GM18951 (cell line): ENCODE results near the gene HOMER2.

Source experiments
- POLR2A ChIP-seq: IDR thresholded peaks from 4 replicates; pipeline ENCODE4 v1.6.1; 2011; ENCODE audit warnings: mild to moderate bottlenecking; ENCODE audit not compliant: insufficient read length, insufficient read depth; ENCODE audit errors: extremely low read depth
- in situ Hi-C: fragments of 300-500 bp; cut with MboI; formaldehyde crosslinking; loops from one replicate; pipeline ENCODE4 v1.12.0; 2022; ENCODE audit warnings: low sequenced_read_pairs, mixed read lengths, inconsistent platforms; ENCODE audit not compliant: unreplicated experiment

Gene HOMER2

DNA sequence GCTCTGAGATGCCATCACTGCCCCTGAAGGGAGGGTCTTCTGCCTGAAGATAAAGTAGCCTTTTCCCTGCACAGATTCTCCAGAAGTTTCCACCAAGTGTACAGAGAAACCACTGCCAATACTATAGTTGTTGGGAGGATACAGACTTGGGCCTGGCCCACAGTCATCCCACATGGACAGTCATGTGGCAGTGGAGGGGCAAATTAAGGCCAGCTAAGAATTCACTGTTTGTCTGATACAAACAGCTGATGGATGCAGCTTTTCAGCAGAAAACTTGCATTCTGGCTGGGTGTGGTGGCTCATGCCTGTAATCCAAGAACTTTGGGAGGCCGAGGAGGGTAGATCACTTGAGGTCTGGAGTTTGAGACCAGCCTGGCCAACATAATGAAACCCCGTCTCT is 22.1 kb downstream of the HOMER2 start:
- TF ChIP-seq POLR2A, result no peak

DNA sequence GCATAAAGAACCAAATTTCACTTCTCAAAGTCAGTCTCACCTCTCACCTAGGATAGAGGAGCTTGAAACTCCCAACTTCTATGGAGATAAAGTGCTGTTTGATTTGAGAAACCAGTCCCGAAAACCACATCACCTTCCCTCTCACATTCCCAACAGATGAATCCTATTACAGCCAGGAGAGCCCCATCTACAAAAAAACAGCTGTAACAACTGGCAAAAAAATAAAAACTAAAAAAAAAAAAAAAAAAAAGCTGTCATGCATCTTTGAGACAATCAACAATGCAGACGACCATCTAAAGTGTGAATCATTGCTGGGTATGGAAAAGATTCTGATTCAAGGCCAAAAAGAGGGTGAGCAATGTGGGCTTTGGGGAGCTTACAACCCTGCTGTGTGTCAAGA is 23.8 kb downstream of the HOMER2 start:
- in situ Hi-C loops, result no loop called here
- TF ChIP-seq POLR2A, result no peak

More for the DNA sequence above, 22.1 kb downstream of the HOMER2 start:
- in situ Hi-C loops, result no loop called here

DNA sequence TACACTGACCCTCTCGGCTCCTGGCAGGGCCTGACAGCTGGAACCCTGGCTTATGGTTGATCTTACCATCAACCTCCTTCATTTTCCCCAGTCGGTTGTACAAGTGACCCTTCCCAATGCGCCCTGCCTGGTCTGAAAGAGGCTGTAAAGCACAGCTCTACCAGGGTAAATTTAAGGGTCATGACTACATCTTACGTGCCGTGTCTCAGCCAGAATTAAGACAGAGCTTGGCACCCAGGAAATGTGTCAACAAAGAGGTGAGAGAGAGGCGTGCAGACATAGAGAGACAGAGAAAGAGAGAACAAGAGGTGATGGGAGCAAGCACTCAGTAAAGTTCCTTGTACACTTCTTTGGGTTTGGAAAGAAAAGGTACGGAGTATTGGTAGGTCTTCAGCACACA is 28.8 kb downstream of the HOMER2 start:
- in situ Hi-C loops, result no loop called here
- no peak for TF ChIP-seq POLR2A

DNA sequence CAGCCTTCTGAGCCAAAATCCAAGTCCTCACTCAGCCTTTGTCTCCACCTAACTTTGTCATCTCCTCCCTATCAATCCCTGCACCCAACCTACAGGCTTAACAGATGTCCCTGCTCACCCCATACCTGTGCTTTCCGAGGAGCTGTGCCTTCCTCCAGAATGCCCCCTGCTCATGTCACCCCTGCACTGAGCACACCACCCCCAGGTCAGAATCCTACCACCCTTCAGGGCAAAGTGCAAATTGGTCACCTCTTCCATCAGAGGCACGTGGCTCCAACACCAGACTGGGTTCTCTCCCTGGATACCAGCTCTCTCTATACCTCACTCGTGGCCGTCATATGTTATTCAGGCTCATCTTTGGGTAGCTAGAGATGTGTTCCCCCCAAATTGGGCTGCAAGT is 29.8 kb downstream of the HOMER2 start:
- in situ Hi-C loops, result no loop called here
- no peak for TF ChIP-seq POLR2A

- TF ChIP-seq POLR2A, result no peak
- in situ Hi-C loops, result no loop called here
These were observed 30.6 kb downstream of the HOMER2 start for GRCh38 chr15:82921939-82922338.

DNA sequence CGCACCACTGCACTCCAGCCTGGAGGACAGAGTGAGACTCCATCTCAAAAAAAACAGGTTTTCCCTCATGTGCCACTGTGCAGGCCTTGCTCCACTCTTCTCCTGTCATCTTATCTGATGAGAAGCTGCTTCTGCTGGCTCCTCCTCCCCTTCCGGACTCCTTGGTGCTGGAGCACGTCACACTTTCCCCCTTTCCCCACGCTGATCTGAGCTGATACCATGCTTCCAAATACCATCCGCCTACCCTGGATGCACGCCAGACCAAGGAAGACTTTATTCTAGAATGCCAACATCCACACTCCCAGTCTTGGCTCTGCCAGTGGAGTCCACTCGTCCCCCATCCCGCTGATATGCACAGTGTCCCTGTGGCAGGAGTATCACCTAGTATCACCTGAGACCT is 31.3 kb downstream of the HOMER2 start:
- in situ Hi-C loops, result no loop called here
- TF ChIP-seq POLR2A, result no peak

DNA sequence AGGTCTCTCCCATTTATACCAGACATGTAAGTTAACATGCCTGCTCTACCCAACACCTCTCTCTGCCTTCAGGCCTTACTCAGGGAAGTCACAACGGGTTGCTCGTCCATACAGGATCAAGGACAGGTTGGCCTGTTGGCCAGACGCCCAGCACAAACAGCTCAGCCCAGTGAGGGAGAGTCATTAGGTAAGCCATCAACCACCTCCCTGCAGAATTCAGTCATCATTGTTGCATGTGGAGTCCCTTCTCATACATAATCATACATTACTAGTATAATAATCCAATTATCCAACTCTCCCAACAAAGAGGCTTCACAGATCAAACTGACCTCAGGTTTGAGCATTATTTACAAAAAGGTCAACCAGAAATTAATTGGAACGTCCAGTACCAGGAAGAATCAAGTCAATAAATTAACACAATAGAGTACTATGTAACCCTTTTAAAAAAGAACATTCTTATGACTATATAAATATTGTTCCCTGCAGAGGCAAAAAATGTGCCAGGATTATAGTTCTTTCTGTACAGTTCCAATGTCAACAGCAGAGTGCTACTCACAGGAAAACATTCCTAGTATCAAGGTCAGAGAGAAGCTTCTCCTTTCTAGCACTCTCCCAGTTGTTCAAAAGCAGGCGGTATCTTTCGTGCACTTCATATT is 33.2 kb downstream of the HOMER2 start:
- no peak for TF ChIP-seq POLR2A
- in situ Hi-C loops, result no loop called here

DNA sequence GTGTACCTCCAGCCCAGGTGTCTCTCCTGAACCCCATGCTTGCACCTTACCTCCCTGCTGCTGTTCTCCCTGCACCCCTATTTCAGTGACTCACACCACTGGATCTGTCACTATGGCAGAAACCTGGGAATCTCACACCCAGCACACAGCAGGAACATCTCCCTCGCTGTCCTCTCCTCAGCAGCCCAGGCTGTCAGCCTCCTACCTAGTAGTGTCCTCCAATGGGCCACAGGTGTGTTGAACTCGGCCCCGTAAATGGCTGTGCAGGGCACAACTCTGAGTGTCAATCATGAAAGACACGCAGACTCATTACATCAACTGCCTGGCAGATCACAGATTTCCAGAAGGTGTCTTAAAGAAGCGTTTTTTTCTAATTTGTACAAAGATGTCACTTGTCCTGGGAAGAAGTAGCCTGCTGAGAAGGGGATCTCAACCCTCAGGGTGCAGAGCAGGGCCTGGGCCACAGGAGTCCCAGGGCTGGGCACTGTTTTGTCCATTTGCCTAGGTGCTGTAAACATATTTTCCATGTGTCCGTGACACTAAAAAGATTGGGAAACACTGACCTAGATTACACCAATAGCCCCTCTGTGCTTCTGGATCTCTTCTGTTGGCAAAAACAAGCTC is 33.8 kb downstream of the HOMER2 start:
- in situ Hi-C loops, result no loop called here
- TF ChIP-seq POLR2A, result no peak

GRCh38 chr15:82918162-82918561 is 34.4 kb downstream of the HOMER2 start:
- in situ Hi-C loops, result no loop called here
- TF ChIP-seq POLR2A, result no peak

GRCh38 chr15:82917249-82917648 is 35.3 kb downstream of the HOMER2 start:
- no peak for TF ChIP-seq POLR2A
- in situ Hi-C loops, result no loop called here

DNA sequence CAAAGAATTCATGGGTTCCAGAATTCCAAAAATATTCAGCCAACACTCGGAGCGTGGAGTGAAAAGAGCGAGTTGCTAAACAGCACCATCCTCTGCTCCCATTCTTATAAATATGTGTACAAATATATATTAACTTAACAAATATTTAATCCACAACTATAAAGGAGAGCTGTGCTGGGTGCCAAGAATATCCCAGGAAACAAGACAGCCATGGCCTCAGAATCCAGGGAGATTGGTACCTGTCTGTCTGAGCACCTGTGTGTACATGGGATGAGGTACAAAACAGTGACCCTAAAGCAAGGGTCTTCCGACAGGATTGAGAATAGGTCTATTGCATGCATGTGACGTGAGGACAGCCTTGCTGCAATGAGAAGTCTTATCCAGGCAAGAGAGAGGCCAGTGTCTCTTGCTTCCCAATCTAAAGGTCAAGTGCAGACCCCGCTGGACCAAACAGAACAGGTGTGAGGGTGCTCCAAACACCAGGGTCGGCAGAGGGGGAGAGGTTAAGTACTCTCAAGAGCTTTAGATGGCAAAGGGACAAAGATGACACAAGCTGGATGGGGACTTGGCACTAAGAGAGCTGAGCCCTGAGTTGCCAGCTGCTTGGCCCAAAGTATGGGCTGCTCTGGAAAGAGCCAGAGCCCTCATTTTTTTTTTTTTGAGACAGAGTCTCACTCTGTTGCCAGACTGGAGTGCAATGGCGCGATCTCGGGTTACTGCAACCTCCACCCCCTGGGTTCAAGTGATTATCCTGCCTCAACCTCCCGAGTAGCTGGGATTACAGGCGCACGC is 36.2 kb downstream of the HOMER2 start:
- in situ Hi-C loops, result no loop called here
- no peak for TF ChIP-seq POLR2A

- no peak for TF ChIP-seq POLR2A
- in situ Hi-C loops, result no loop called here
These were observed 38.1 kb downstream of the HOMER2 start for GRCh38 chr15:82914396-82914795.

GRCh38 chr15:82911458-82911857 is 41.1 kb downstream of the HOMER2 start:
- no peak for TF ChIP-seq POLR2A
- in situ Hi-C loops, result no loop called here

GRCh38 chr15:82910721-82911120 is 41.8 kb downstream of the HOMER2 start:
- no peak for TF ChIP-seq POLR2A
- in situ Hi-C loops, result no loop called here
